Measurements from ENCODE around the gene JAG1. TPM values are rescaled to one million over a fixed set of nuclear protein-coding genes. Genes with fewer than 3 reads are reported as not detected.

JAG1 gene
- total RNA-seq, 2 donors from 2014 or later, result 30.9 to 32.8 TPM

DNA sequence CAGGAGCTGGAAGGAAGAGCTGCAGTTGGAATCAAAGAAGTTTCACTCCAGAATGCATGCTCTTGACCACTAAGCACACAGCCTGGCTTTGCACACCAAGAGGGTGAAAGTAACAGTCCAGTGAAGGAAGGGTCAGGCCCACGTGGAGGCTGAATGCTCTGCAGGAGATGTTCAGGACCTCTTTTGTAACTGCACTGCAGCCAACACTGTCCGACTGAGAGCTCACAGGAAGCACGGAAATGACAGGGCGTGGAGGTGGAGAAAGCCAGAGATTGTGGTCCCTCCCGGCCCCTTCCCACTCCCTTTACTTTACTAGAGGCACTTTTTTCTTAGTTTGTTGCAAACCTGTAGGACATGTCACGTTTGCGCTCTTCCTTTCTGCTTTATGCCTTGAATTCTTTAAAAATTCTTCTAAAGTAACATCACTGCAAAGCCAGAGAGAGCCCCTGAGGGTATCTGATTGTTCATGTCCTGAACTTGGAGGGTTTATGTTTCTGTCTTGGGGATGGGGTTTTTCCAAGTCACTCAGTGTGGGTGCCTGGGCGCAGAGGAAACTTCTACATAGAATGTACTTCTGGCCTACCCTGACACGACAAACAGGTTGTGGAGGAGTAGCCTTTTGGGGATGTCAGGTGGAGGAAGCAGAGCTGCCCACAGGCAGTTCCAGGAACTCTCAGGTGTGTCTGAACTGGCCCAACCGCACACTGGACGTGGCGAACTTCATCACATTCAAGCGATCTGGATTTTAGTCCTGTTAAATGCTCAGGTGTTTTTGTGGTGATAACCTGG, 40.9 kb downstream of the JAG1 start:
- TF ChIP-seq, protein P1, sequence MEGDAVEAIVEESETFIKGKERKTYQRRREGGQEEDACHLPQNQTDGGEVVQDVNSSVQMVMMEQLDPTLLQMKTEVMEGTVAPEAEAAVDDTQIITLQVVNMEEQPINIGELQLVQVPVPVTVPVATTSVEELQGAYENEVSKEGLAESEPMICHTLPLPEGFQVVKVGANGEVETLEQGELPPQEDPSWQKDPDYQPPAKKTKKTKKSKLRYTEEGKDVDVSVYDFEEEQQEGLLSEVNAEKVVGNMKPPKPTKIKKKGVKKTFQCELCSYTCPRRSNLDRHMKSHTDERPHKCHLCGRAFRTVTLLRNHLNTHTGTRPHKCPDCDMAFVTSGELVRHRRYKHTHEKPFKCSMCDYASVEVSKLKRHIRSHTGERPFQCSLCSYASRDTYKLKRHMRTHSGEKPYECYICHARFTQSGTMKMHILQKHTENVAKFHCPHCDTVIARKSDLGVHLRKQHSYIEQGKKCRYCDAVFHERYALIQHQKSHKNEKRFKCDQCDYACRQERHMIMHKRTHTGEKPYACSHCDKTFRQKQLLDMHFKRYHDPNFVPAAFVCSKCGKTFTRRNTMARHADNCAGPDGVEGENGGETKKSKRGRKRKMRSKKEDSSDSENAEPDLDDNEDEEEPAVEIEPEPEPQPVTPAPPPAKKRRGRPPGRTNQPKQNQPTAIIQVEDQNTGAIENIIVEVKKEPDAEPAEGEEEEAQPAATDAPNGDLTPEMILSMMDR (IDR thresholded peaks at IDR 0.05), result no peak
- DNase-seq (ENCODE audit: low spot score), result no peak
- peaks cover 9% of the 10 kb centered on the region for H3K36me3 ChIP-seq
- H3K4me3 ChIP-seq, result no peak overlapping the region
- peaks cover 0 to 53% of the 10 kb centered on the region in 2 donors for H3K4me1 ChIP-seq
- H3K27me3 ChIP-seq, result no peaks in the 10 kb centered on the region
- H3K9me3 ChIP-seq, result no peaks in the 10 kb centered on the region
- no peak overlapping the region for H3K27ac ChIP-seq

DNA sequence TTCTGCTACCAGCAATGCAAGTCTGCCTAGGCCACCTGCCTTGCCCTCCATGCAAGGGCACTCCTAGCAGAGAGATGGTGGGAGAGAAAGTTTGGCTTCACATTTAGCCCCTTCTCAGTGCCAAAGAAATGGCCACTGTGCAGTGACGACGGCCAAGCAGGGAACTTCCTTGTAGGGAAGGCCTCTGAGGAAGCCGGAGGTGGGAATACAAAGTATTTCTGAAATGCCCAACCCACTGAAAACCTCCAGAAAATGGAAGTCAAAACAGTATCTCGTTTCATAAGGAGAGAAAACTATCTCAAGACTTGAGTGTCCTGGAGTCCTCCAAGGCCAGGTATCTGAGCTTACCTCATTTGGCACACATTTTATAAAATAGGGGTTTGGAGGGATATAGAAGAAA, 42.7 kb downstream of the JAG1 start:
- H3K4me1 ChIP-seq, result peaks cover 0 to 35% of the 10 kb centered on the region in 2 donors
- H3K4me3 ChIP-seq, result no peak overlapping the region
- peak; percentile 28 for DNase-seq (ENCODE audit: low spot score)
- H3K9me3 ChIP-seq, result no peaks in the 10 kb centered on the region
- TF ChIP-seq, protein P1 (IDR thresholded peaks at IDR 0.05), result no peak
- no peaks in the 10 kb centered on the region for H3K36me3 ChIP-seq
- no peak overlapping the region for H3K27ac ChIP-seq
- no peaks in the 10 kb centered on the region for H3K27me3 ChIP-seq

DNA sequence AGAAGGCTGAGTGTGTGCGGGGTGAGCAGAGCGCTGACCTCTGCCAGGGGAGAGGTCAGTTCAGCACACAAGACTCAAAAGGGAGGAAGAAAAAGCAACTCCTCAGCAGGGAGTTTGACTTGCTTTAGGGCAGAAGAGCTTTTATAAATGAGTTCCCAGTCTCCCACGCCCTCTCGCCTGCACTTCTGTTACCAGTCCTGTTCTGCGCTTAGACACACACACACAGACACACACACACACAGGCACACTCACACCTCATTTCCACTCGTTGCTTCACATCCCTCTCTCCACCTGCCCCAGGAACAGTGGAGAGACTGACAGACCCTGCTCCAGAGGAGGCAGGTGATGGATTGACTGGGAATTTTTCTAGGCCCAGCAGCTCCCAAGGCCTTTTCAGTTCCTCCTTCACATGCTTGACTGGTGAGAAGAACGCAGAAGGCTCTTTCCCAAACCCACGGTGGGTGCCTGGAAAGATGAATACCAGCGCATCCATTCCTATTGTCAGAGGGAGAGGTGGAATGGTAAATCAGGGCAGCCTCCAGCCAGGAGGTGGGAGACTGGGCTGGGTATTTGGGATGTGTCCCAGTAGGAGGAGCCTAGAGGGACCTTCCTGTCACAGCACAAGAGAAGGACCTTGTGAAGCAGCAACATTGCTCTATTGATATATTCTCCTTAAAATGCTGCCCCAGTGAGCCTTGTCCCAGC, 43.7 kb downstream of the JAG1 start:
- H3K27me3 ChIP-seq, result no peaks in the 10 kb centered on the region

DNA sequence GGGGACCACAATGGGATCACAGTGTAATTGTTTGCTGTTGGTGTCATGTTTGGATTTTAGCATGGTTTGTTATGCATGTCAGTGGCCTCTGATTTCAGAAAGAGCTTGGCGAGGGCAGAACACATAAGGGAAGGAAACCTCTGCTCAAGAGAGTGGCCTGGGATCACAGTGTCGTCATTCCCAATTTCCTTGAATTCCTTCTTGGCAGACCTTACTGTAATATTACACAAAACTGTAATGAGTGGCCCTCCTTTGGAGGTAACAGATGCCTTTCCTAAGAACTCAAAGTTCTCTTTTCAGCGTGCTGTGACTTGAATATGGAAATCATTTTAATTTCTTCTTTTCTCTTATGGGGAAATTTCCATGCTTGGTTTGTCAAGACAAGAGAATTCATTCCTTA, 46.9 kb downstream of the JAG1 start:
- Histone ChIP-seq H3K4me3 (no peak overlapping the region), H3K9me3 (no peaks in the 10 kb centered on the region), H3K27ac (no peak overlapping the region), H3K36me3 (no peaks in the 10 kb centered on the region), H3K4me1 (peaks cover 0 to 5% of the 10 kb centered on the region in 2 donors), H3K27me3 (no peaks in the 10 kb centered on the region)
- TF ChIP-seq, protein P1 (IDR thresholded peaks at IDR 0.05), result no peak
- no peak for DNase-seq (ENCODE audit: low spot score)

More for the DNA sequence above, 43.7 kb downstream of the JAG1 start:
- Histone ChIP-seq H3K4me3 (no peak overlapping the region), H3K27ac (peak overlapping the region in 1 of 2 donors; percentile 9), H3K36me3 (no peaks in the 10 kb centered on the region), H3K4me1 (peaks cover 0 to 25% of the 10 kb centered on the region in 2 donors), H3K9me3 (no peaks in the 10 kb centered on the region)
- TF ChIP-seq, protein P1 (IDR thresholded peaks at IDR 0.05), result no peak
- peak; percentile 38 for DNase-seq (ENCODE audit: low spot score)

DNA sequence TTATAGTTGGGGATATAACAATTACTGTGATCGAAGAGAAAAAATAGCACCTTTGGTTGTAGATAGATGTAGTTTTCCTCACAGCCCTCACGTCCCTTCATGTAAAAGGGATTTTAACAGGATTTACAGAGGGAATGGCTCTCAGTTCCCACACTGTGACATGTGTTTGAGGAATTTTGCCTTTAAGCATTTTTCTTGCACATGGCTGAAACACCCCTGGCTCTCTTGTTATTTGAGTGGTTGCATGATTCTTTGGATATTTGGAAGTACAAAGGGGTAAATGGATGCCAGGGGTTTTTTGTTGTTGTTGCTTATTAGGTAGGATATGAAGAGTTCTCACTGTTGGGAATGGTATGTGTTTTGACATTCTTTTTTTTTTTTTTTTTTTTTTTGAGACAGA, 48.2 kb downstream of the JAG1 start:
- DNase-seq (ENCODE audit: low spot score), result no peak
- H3K9me3 ChIP-seq, result no peaks in the 10 kb centered on the region
- no peak overlapping the region for H3K4me3 ChIP-seq
- no peaks in the 10 kb centered on the region for H3K27me3 ChIP-seq
- no peak overlapping the region for H3K27ac ChIP-seq
- no peaks in the 10 kb centered on the region for H3K36me3 ChIP-seq
- H3K4me1 ChIP-seq, result peaks cover 0 to 12% of the 10 kb centered on the region in 2 donors
- TF ChIP-seq, protein P1 (IDR thresholded peaks at IDR 0.05), result no peak

Data from right atrium auricular region (tissue), 2 donors.